ENCODE data around the gene PDGFC.

Gene PDGFC

GRCh38 chr4:156778093-156778492, 193.5 kb downstream of the PDGFC start:
- no peak for DNase-seq

GRCh38 chr4:156775813-156776212, 195.8 kb downstream of the PDGFC start:
- DNase-seq = no peak

GRCh38 chr4:156774422-156774821, 197.2 kb downstream of the PDGFC start:
- no peak for DNase-seq

GRCh38 chr4:156773648-156774357, 197.8 kb downstream of the PDGFC start:
- DNase-seq = no peak

- DNase-seq = no peak
These were observed 200.3 kb downstream of the PDGFC start for GRCh38 chr4:156771171-156771837.

- no peak for DNase-seq
These were observed 201.5 kb downstream of the PDGFC start for GRCh38 chr4:156770140-156770539.

GRCh38 chr4:156767911-156768415, 203.6 kb downstream of the PDGFC start:
- DNase-seq = no peak

GRCh38 chr4:156766846-156767245, 204.8 kb downstream of the PDGFC start:
- no peak for DNase-seq

GRCh38 chr4:156765277-156765676, 206.3 kb downstream of the PDGFC start:
- DNase-seq = no peak

- DNase-seq = no peak
These were observed 206.8 kb downstream of the PDGFC start for GRCh38 chr4:156764846-156765245.

GRCh38 chr4:156764145-156764544, 207.5 kb downstream of the PDGFC start:
- DNase-seq = no peak

- DNase-seq = no peak
These were observed 208.1 kb downstream of the PDGFC start for GRCh38 chr4:156763511-156763910.

- DNase-seq = no peak
These were observed 208.7 kb downstream of the PDGFC start for GRCh38 chr4:156762851-156763250.

GRCh38 chr4:156756118-156756517, 215.5 kb downstream of the PDGFC start:
- DNase-seq = no peak

GRCh38 chr4:156754832-156755570, 216.6 kb downstream of the PDGFC start:
- DNase-seq = no peak

GRCh38 chr4:156751486-156751885, 220.1 kb downstream of the PDGFC start:
- DNase-seq = no peak

- DNase-seq = no peak
These were observed 221.9 kb downstream of the PDGFC start for GRCh38 chr4:156749426-156750403.

GRCh38 chr4:156746111-156746510, 225.5 kb downstream of the PDGFC start:
- no peak for DNase-seq

- DNase-seq = no peak
These were observed 232.8 kb downstream of the PDGFC start for GRCh38 chr4:156738766-156739165.

- DNase-seq = no peak
These were observed 236.4 kb downstream of the PDGFC start for GRCh38 chr4:156734965-156735895.

GRCh38 chr4:156733582-156733981, 238.0 kb downstream of the PDGFC start:
- DNase-seq = no peak
